Lung (tissue), 12 donors: ENCODE data around the gene BMP2K. TPM values are rescaled to one million over a fixed set of nuclear protein-coding genes. Genes with fewer than 3 reads are reported as not detected.

ENCODE experiments used
- ATAC-seq: fragments of 200-7000 bp; cut with Tn5 transposase; one replicate; pipeline ENCODE4 v1.9.1; 2020; ENCODE audit warnings: moderate number of reproducible peaks; ENCODE audit not compliant: insufficient read depth, low FRiP score
- DNase-seq, 3 donors: peaks; one replicate each; pipeline ENCODE4 v3.0.0-alpha.2; 2013 to 2017
- H3K27ac ChIP-seq, 2 donors: one replicate each; pipeline ENCODE4 v1.5.1; 2013; ENCODE audit warnings: mild to moderate bottlenecking in 2 of 2, moderate library complexity in 2 of 2, control low read depth in 1 of 2, inconsistent platforms in 1 of 2, low read depth in 1 of 2, low read length in 1 of 2
- H3K27me3 ChIP-seq, 3 donors: one replicate each; pipeline ENCODE4 v1.5.1; 2013; ENCODE audit warnings: low read length in 2 of 3; ENCODE audit not compliant: control insufficient read depth in 3 of 3, insufficient read depth in 3 of 3
- H3K36me3 ChIP-seq, 4 donors: one replicate each; pipeline ENCODE4 v1.5.1; 2013; ENCODE audit warnings: low read length in 4 of 4, mild to moderate bottlenecking in 1 of 4, moderate library complexity in 1 of 4; ENCODE audit not compliant: control insufficient read depth in 4 of 4, insufficient read depth in 4 of 4
- H3K4me1 ChIP-seq, 5 donors: one replicate each; pipeline ENCODE4 v1.5.1; 2013; ENCODE audit warnings: low read length in 5 of 5, mild to moderate bottlenecking in 2 of 5, moderate library complexity in 1 of 5; ENCODE audit not compliant: control insufficient read depth in 5 of 5, insufficient read depth in 5 of 5
- H3K4me3 ChIP-seq: one replicate; pipeline ENCODE4 v1.5.1; 2013; ENCODE audit warnings: mild to moderate bottlenecking, control low read depth, moderate library complexity
- H3K9ac ChIP-seq, 2 donors: one replicate each; pipeline ENCODE4 v1.5.1; 2013; ENCODE audit warnings: low read length in 2 of 2, control low read depth in 1 of 2; ENCODE audit not compliant: insufficient read depth in 1 of 2
- H3K9me3 ChIP-seq, 4 donors: one replicate each; pipeline ENCODE4 v1.5.1; 2013; ENCODE audit warnings: low read length in 3 of 4, mild to moderate bottlenecking in 1 of 4, moderate library complexity in 1 of 4; ENCODE audit not compliant: control insufficient read depth in 4 of 4, insufficient read depth in 3 of 4
- WGBS, 2 donors: extraction: QIAGEN DNeasy Blood & Tissue Kit; methylation state at CpG; one replicate each; pipeline ENCODE4 v1.1.7; 2013; 5-methylcytosine and 5-hydroxymethylcytosine counted together
- polyA plus RNA-seq, 2 donors: library from polyadenylated mRNA; stranded (reverse); fragments of 200-250 nt; gene quantifications; one replicate each; pipeline ENCODE4 v1.2.1, GENCODE V29; 2013
- total RNA-seq, 2 donors: library from RNA; depleted of rRNA in 1 of 2; stranded (reverse); fragments of >200 nt in 1 of 2; gene quantifications; one replicate each; pipeline ENCODE4 v1.2.1, GENCODE V29; 2014 to 2021
- TF ChIP-seq, protein P1 (sequence below): IDR thresholded peaks from 2 replicates; pipeline ENCODE4 v1.5.1; 2012; ENCODE audit warnings: mild to moderate bottlenecking; ENCODE audit errors: control extremely low read depth, extremely low read depth
- donor health status: control.
- donor health status: control.
- donor health status: Bipolar disorder and iron deficiency.
- donor health status: healthy.
- donor health status: DM: yes; HTN: yes; CAD: no.

The BMP2K gene
- total and polyA plus RNA-seq, 4 donors, result 10.0 to 89.7 (median 26.0) TPM

DNA sequence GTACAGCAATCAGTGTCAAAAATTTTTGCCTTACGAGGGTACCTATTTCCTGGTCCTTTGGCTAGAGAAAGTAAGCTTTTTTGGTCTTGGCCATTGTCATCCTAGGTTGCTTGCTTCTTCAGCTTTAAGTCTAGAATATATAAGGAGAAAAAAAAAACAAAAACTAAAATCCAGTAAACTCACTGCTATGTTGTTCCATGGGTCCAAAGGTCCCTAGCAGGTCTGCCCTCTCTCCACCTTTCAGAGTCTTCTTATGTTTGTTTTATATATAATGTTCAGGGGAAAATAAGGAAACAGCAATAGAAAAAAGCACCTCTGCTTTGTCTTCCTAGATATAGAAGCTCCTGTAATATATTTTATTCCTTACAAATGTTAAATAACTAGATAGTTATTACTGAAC is 18.1 kb upstream of the BMP2K start:
- Histone ChIP-seq H3K4me3 (no peak overlapping the region), H3K4me1 (no peaks in the 10 kb centered on the region), H3K36me3 (no peaks in the 10 kb centered on the region), H3K9me3 (no peaks in the 10 kb centered on the region), H3K27me3 (no peaks in the 10 kb centered on the region), H3K27ac (no peak overlapping the region), H3K9ac (no peak overlapping the region)
- TF ChIP-seq, protein P1, sequence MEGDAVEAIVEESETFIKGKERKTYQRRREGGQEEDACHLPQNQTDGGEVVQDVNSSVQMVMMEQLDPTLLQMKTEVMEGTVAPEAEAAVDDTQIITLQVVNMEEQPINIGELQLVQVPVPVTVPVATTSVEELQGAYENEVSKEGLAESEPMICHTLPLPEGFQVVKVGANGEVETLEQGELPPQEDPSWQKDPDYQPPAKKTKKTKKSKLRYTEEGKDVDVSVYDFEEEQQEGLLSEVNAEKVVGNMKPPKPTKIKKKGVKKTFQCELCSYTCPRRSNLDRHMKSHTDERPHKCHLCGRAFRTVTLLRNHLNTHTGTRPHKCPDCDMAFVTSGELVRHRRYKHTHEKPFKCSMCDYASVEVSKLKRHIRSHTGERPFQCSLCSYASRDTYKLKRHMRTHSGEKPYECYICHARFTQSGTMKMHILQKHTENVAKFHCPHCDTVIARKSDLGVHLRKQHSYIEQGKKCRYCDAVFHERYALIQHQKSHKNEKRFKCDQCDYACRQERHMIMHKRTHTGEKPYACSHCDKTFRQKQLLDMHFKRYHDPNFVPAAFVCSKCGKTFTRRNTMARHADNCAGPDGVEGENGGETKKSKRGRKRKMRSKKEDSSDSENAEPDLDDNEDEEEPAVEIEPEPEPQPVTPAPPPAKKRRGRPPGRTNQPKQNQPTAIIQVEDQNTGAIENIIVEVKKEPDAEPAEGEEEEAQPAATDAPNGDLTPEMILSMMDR, result no peak
- WGBS, 2 donors, result 86 to 96% methylated on average over 1 of the region's 1 CpG
- DNase-seq (no peak), ATAC-seq (no peak)

DNA sequence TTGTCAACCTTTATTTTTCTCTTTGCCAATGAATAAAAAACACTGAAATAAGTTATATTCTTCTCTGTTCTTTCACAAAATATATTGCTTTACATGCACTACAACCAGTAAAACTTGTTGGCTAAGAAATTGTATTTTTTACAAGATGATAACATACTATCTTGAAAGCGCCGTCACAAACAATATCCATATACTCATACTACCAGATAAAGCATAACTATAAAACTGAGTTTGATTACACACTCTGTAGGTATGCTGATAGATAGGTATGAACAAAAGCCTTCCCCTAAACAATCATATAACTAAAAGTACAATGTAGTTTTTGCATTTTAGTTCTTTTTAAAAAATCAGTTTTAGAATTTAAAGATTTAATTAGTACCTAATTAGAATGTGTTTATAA is 13.6 kb upstream of the BMP2K start:
- no peak overlapping the region for H3K9ac ChIP-seq
- H3K27ac ChIP-seq, result no peak overlapping the region
- peaks cover 0 to 10% (median 0%) of the 10 kb centered on the region in 5 donors for H3K4me1 ChIP-seq
- DNase-seq (no peak), ATAC-seq (no peak)
- H3K27me3 ChIP-seq, result no peaks in the 10 kb centered on the region
- H3K4me3 ChIP-seq, result no peak overlapping the region
- no peaks in the 10 kb centered on the region for H3K9me3 ChIP-seq
- TF ChIP-seq, protein P1, result no peak
- H3K36me3 ChIP-seq, result no peaks in the 10 kb centered on the region
- 98% methylated on average over 2 of the region's 2 CpGs for WGBS, 2 donors

DNA sequence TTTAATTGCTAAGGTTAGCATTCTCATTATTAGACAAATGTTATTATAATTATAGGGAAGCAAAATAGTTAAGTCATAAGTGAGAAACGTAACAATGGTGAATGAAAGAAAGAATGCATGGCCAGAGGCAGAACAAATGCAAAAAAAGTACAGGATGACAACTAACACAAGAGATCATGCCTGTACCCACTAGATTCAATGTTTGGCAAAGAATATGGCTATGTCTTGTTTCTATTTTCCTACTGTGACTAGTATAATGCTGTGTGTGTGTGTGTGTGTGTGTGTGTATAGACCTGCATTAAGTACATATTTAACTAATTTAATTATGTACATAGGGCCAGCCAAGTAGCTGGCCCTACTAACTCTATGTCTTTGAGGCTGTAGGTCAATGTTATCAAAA is 12.9 kb upstream of the BMP2K start:
- no peaks in the 10 kb centered on the region for H3K27me3 ChIP-seq
- no peak for ATAC-seq

More for the DNA sequence above, 12.9 kb upstream of the BMP2K start:
- Histone ChIP-seq H3K36me3 (no peaks in the 10 kb centered on the region), H3K9ac (no peak overlapping the region), H3K4me1 (peaks cover 0 to 10% (median 0%) of the 10 kb centered on the region in 5 donors), H3K9me3 (no peaks in the 10 kb centered on the region), H3K27ac (no peak overlapping the region), H3K4me3 (no peak overlapping the region)
- DNase-seq, result no peak
- 79 to 83% methylated on average over 1 of the region's 1 CpG for WGBS, 2 donors
- TF ChIP-seq, protein P1, result no peak
